Ecto neural progenitor cell (in vitro differentiated cells): ENCODE measurements around the gene SELENOF.
"Not testable (repeated sequence)": the region's sequence is repeated elsewhere in the genome, so short reads cannot be mapped to it uniquely, and the experiment has no call there.

Source experiments
- DNase-seq: peaks from one replicate; pipeline ENCODE4 v3.0.0-alpha.2; 2018; ENCODE audit warnings: low spot score

The SELENOF gene

GRCh38 chr1:86858524-86859261, 55.2 kb downstream of the SELENOF start:
- DNase-seq = no peak

GRCh38 chr1:86856196-86856595, 57.7 kb downstream of the SELENOF start:
- DNase-seq = no peak

- DNase-seq = no peak
Observed at GRCh38 chr1:86854352-86854751, 59.6 kb downstream of the SELENOF start.

- no peak for DNase-seq
Observed at GRCh38 chr1:86852782-86853408, 61.0 kb downstream of the SELENOF start.

GRCh38 chr1:86852289-86852688, 61.6 kb downstream of the SELENOF start:
- no peak for DNase-seq

GRCh38 chr1:86849756-86850155, 64.2 kb downstream of the SELENOF start:
- no peak for DNase-seq

GRCh38 chr1:86848654-86849053, 65.3 kb downstream of the SELENOF start:
- no peak for DNase-seq

- DNase-seq = no peak
Observed at GRCh38 chr1:86846164-86846647, 67.7 kb downstream of the SELENOF start.

- DNase-seq = no peak
Observed at GRCh38 chr1:86845514-86845913, 68.4 kb downstream of the SELENOF start.

- no peak for DNase-seq
Observed at GRCh38 chr1:86841116-86841515, 72.8 kb downstream of the SELENOF start.

- peak; percentile 72 for DNase-seq
Observed at GRCh38 chr1:86833461-86834215, 80.3 kb downstream of the SELENOF start.

GRCh38 chr1:86832433-86832832, 81.5 kb downstream of the SELENOF start:
- DNase-seq = no peak

- no peak for DNase-seq
Observed at GRCh38 chr1:86829321-86829720, 84.6 kb downstream of the SELENOF start.

- no peak for DNase-seq
Observed at GRCh38 chr1:86828024-86828423, 85.9 kb downstream of the SELENOF start.

- no peak for DNase-seq
Observed at GRCh38 chr1:86826856-86827255, 87.1 kb downstream of the SELENOF start.

- DNase-seq = no peak
Observed at GRCh38 chr1:86825319-86825718, 88.6 kb downstream of the SELENOF start.

- no peak for DNase-seq
Observed at GRCh38 chr1:86823821-86824500, 90.0 kb downstream of the SELENOF start.

- DNase-seq = no peak
Observed at GRCh38 chr1:86823386-86823785, 90.5 kb downstream of the SELENOF start.

- DNase-seq = no peak
Observed at GRCh38 chr1:86822459-86822858, 91.5 kb downstream of the SELENOF start.

GRCh38 chr1:86821956-86822355, 92.0 kb downstream of the SELENOF start:
- no peak for DNase-seq

GRCh38 chr1:86819970-86820369, 94.0 kb downstream of the SELENOF start:
- not testable (repeated sequence) for DNase-seq

- DNase-seq = not testable (repeated sequence)
Observed at GRCh38 chr1:86817246-86817826, 96.6 kb downstream of the SELENOF start.
